ENCODE data around the gene PTRH1. TPM values are rescaled to one million over a fixed set of nuclear protein-coding genes. Genes with fewer than 3 reads are reported as not detected.

Gene PTRH1
- total RNA-seq, 1 experiment from 2014 or later, result 8.7 TPM

DNA sequence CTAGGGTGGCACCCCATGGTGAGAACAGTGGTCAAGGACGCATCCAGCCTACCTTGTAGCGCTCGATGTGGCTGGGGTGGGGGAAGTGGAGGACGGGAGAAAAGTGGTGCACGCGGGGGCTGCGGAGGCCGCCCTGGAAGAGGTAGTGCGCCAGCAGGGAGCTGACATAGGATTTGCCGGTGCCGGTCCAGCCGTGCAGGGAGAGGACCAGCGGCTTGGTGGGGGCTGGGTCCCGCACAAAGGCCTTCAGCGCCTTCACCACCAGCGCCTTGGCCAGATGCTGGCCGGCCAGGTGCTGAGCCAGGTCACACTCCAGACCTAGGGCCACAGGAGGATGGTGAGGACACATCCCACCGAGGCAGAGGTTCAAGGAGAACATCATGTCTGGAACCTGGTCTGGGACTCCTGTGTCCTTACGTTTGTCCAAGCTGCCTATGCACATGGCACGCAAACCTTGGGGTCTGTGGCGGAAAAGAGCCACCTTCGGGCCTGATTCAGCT lies 18.8 kb upstream of the PTRH1 start:
- Histone ChIP-seq H3K9me3 (no peaks in the 10 kb centered on the region), H3K27me3 (replicated peaks; ENCODE audit: control insufficient read depth, insufficient read depth, low read length) (no peaks in the 10 kb centered on the region; the same call in 1 of the 2 replicates), H3K36me3 (ENCODE audit: control insufficient read depth, insufficient read depth, low read length) (no peaks in the 10 kb centered on the region), H3K4me1 (no peaks in the 10 kb centered on the region), H3K4me3 (ENCODE audit: low read depth, low read length) (peak overlapping the region; percentile 69)
- DNase-seq, result no peak
- CTCF ChIA-PET, result interaction anchor here (0.6 to 2.1 kb wide), 31 partner anchors 10 to 245 kb away, joined by 3 to 37 read pairs (median 7); partner anchors contain the start of genes CDK9, FPGS, PTRH1 and ST6GALNAC4
- Mint-ChIP-seq H3K27ac (ENCODE audit: unreplicated experiment) (no peak overlapping the region), H3K36me3 (ENCODE audit: insufficient read depth, unreplicated experiment) (peaks cover 7% of the 10 kb centered on the region), H3K4me3 (ENCODE audit: unreplicated experiment) (peak overlapping the region; percentile 68), H3K4me1 (ENCODE audit: low read depth, unreplicated experiment) (no peaks in the 10 kb centered on the region), H3K27me3 (ENCODE audit: insufficient read depth, unreplicated experiment) (peaks cover 10% of the 10 kb centered on the region), H3K9me3 (ENCODE audit: unreplicated experiment) (no peaks in the 10 kb centered on the region)
- POLR2A ChIA-PET, result interaction anchor here (0.6 to 1.5 kb wide), 7 partner anchors 37 to 189 kb away, joined by 3 to 13 read pairs (median 6); partner anchors contain the start of genes CDK9 and ST6GALNAC4
- intact Hi-C loops (cut with micrococcal nuclease; ENCODE audit: unreplicated experiment), result loop anchor here (1.0 to 2.0 kb wide), 2 partner anchors 144 to 229 kb away; no protein-coding TSS in a partner anchor
- TF ChIP-seq, protein P1, sequence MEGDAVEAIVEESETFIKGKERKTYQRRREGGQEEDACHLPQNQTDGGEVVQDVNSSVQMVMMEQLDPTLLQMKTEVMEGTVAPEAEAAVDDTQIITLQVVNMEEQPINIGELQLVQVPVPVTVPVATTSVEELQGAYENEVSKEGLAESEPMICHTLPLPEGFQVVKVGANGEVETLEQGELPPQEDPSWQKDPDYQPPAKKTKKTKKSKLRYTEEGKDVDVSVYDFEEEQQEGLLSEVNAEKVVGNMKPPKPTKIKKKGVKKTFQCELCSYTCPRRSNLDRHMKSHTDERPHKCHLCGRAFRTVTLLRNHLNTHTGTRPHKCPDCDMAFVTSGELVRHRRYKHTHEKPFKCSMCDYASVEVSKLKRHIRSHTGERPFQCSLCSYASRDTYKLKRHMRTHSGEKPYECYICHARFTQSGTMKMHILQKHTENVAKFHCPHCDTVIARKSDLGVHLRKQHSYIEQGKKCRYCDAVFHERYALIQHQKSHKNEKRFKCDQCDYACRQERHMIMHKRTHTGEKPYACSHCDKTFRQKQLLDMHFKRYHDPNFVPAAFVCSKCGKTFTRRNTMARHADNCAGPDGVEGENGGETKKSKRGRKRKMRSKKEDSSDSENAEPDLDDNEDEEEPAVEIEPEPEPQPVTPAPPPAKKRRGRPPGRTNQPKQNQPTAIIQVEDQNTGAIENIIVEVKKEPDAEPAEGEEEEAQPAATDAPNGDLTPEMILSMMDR (IDR thresholded peaks at IDR 0.05; ENCODE audit: insufficient read depth in 1 of 2, low read depth in 1 of 2, low read length in 1 of 2, severe bottlenecking in 1 of 2, unreplicated experiment in 1 of 2), result no peak
- no TSS peak for BruUV-seq (replicated peaks)

DNA sequence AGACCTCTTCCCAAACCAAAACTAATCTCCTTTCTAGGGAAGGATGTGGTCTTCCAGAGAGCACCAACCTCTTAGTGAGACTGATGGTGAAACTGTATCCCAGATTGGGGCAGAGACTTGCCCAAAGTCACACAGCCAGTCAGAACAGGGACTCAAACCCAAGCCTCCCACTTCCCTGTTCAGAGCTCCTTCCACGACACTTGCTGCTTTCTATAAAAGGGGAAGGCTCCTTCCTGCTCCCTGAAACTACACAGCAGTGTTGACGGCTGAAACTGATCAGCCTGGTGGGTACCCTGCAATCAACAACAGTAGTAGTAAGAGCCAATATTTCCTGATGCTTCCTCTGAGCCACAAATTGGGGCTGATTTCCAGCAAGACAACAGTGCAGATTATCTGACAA lies 18.2 kb upstream of the PTRH1 start:
- Mint-ChIP-seq H3K4me1 (ENCODE audit: low read depth, unreplicated experiment) (no peaks in the 10 kb centered on the region), H3K9me3 (ENCODE audit: unreplicated experiment) (no peaks in the 10 kb centered on the region), H3K27me3 (ENCODE audit: insufficient read depth, unreplicated experiment) (peaks cover 10% of the 10 kb centered on the region), H3K36me3 (ENCODE audit: insufficient read depth, unreplicated experiment) (peaks cover 7% of the 10 kb centered on the region), H3K4me3 (ENCODE audit: unreplicated experiment) (peak overlapping the region; percentile 55), H3K27ac (ENCODE audit: unreplicated experiment) (no peak overlapping the region)
- Histone ChIP-seq H3K9me3 (no peaks in the 10 kb centered on the region), H3K27me3 (replicated peaks; ENCODE audit: control insufficient read depth, insufficient read depth, low read length) (no peaks in the 10 kb centered on the region; the same call in 1 of the 2 replicates), H3K4me3 (ENCODE audit: low read depth, low read length) (no peak overlapping the region), H3K4me1 (no peaks in the 10 kb centered on the region), H3K36me3 (ENCODE audit: control insufficient read depth, insufficient read depth, low read length) (no peaks in the 10 kb centered on the region)
- no TSS peak for BruUV-seq (replicated peaks)
- intact Hi-C loops (cut with micrococcal nuclease; ENCODE audit: unreplicated experiment), result loop anchor here (1.0 to 2.0 kb wide), 2 partner anchors 143 to 229 kb away; no protein-coding TSS in a partner anchor
- DNase-seq, result no peak
- TF ChIP-seq, protein P1 (IDR thresholded peaks at IDR 0.05; ENCODE audit: insufficient read depth in 1 of 2, low read depth in 1 of 2, low read length in 1 of 2, severe bottlenecking in 1 of 2, unreplicated experiment in 1 of 2), result no peak
- CTCF ChIA-PET, result interaction anchor here (1.6 to 2.1 kb wide), 2 partner anchors 21 to 51 kb away, joined by 10 to 30 read pairs; partner anchors contain the start of gene CDK9
- POLR2A ChIA-PET, result no interaction called here

DNA sequence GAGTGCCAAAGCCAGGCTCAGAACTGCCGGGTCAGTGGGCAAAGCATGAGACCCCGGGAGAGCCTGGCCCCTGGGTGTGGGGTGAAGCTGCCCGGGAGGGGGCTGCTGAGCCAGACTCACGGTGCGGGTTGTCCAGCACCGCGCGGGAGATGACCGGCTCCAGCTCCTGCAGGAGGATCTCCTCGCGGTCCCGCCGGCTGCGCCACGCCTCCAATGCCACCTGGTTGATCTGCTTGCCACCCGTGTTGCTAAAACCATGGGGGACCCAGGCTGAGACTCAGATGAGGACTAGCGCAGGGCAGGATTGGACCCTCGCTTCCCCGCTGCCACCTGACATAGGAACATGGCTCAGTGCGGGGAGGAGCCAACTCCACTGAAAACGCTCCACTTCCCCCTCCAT lies 17.0 kb upstream of the PTRH1 start:
- Mint-ChIP-seq H3K9me3 (ENCODE audit: unreplicated experiment) (no peaks in the 10 kb centered on the region), H3K4me3 (ENCODE audit: unreplicated experiment) (no peak overlapping the region), H3K36me3 (ENCODE audit: insufficient read depth, unreplicated experiment) (peaks cover 7% of the 10 kb centered on the region), H3K27me3 (ENCODE audit: insufficient read depth, unreplicated experiment) (peaks cover 4% of the 10 kb centered on the region), H3K27ac (ENCODE audit: unreplicated experiment) (no peak overlapping the region), H3K4me1 (ENCODE audit: low read depth, unreplicated experiment) (no peaks in the 10 kb centered on the region)
- no peaks in the 10 kb centered on the region for H3K27me3 ChIP-seq (replicated peaks; ENCODE audit: control insufficient read depth, insufficient read depth, low read length)
- BruUV-seq (replicated peaks), result no TSS peak
- H3K4me3 ChIP-seq (ENCODE audit: low read depth, low read length), result no peak overlapping the region
- DNase-seq, result no peak
- TF ChIP-seq, protein P1 (IDR thresholded peaks at IDR 0.05; ENCODE audit: insufficient read depth in 1 of 2, low read depth in 1 of 2, low read length in 1 of 2, severe bottlenecking in 1 of 2, unreplicated experiment in 1 of 2), result no peak
- H3K4me1 ChIP-seq, result no peaks in the 10 kb centered on the region
- POLR2A ChIA-PET, result no interaction called here
- no peaks in the 10 kb centered on the region for H3K9me3 ChIP-seq
- intact Hi-C loops (cut with micrococcal nuclease; ENCODE audit: unreplicated experiment), result no loop called here
- CTCF ChIA-PET, result no interaction called here
- H3K36me3 ChIP-seq (ENCODE audit: control insufficient read depth, insufficient read depth, low read length), result no peaks in the 10 kb centered on the region

Data from Caco-2 (cell line).